GM20000 (cell line): Measurements from ENCODE around the gene PRDM16.

Experiments
- DNase-seq: peaks from one replicate; pipeline ENCODE4 v3.0.0; 2012; ENCODE audit warnings: low spot score
- TF ChIP-seq, protein P1 (sequence below): IDR thresholded peaks from 2 replicates; pipeline ENCODE4 v1.5.1; 2012; ENCODE audit warnings: mild to moderate bottlenecking, control low read depth; ENCODE audit errors: extremely low read depth, missing control alignments

PRDM16 gene

DNA sequence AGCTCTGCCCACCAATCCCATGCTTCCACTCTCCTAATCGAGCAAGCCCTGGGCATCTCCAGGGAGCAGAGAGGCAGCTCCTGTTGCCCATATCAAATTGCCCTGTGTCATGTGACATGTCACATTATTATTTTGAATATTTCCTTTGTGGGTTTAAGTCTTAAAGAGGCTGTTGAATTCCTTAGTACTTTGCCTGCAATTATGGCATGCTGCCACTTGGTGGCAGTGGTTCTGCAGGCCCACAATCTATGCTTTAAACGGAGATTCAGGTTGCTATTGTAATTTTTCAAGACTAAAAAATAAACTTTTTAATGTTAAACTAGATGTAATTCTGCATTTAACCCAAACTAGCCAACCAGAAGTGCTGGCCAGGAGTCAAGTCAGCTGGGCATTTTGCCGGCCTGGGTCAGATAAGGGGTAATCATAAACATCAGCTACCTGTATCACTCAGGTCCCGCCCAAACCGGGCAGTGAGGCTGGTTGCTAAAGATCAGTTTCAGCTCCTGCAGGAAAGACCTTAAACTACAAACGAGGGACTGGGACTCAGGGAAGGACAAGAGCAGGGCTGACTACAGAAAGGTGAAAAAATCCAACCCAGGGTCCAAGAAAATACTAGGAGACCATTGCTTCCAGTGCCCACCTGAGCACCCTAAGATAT lies 348.2 kb downstream of the PRDM16 start:
- DNase-seq: no peak
- TF ChIP-seq, protein P1, sequence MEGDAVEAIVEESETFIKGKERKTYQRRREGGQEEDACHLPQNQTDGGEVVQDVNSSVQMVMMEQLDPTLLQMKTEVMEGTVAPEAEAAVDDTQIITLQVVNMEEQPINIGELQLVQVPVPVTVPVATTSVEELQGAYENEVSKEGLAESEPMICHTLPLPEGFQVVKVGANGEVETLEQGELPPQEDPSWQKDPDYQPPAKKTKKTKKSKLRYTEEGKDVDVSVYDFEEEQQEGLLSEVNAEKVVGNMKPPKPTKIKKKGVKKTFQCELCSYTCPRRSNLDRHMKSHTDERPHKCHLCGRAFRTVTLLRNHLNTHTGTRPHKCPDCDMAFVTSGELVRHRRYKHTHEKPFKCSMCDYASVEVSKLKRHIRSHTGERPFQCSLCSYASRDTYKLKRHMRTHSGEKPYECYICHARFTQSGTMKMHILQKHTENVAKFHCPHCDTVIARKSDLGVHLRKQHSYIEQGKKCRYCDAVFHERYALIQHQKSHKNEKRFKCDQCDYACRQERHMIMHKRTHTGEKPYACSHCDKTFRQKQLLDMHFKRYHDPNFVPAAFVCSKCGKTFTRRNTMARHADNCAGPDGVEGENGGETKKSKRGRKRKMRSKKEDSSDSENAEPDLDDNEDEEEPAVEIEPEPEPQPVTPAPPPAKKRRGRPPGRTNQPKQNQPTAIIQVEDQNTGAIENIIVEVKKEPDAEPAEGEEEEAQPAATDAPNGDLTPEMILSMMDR: peak; percentile 19

DNA sequence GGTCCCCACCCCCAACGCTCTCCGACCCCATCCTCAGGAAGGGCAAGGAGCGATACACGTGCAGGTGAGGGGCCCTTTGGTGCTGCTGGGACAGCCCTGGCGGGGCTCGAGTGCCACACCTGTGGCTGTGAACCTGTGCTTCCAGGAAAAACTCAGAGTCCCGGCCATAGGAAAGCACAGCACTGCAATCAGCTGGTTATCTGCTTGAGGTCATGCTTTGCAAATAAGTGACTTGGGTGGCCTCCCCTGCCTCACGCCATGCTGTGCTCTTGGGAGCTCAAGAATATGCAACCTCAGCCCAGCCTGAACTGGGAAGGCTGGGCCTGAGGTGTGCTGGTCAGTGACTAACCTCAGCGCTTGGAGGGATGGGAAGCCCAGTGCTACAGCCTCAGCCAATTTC lies 348.9 kb downstream of the PRDM16 start:
- TF ChIP-seq, protein P1: no peak
- DNase-seq: no peak

DNA sequence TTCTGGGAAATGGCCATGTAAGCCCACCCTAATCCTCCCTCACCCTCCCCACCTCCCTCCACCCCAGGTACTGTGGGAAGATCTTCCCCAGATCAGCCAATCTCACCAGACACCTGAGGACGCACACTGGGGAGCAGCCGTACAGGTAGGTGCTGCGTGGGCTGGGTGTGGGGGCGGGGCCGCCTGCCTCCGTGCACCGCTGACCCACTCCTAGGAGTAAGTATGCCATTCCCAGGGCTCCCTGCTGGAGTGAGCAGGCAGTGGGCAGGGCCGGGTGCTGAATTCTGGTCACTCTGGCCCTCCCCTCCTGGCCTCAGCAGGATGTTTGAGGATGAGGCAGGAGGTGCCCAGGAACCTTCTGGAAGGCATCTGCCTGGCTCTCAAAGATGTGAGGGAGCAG lies 349.6 kb downstream of the PRDM16 start:
- TF ChIP-seq, protein P1: no peak
- DNase-seq: no peak

DNA sequence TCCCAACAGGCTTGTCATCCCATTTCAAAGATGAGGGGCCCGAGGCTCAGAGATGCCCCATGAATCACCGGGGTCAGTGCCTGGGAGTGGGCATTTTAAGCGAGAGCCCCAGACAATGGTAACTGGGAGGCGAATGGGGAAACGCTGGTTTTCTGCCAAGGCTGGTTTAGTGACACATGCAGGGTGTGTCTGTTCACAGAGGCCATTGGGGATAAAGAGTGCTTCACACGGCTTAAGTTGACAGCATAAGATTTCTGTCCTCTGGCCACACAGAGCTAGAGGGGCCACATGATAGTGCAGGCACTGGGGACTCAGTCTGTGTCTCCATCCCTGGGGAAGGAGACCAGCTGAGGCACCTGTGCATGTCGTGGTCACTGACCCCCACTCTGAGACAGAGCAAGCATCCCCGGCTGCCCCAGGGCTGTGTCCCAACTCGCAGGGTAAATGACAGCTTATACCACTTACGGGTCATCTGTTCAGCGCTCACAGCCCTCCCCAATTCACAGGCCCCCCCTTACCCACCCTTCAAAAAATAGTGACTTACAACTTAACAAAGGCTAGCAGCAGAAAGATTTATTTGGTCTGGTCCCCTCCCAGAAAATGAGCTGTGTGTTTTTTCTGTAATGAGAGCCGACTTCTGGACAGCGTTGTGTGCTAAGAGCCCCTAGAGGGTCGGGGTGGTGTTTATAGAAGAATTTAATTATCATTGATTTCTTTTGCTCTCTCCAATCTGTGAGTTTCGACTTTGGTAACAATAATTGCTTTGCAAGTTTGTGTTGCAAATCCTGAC lies 350.6 kb downstream of the PRDM16 start:
- TF ChIP-seq, protein P1: no peak
- DNase-seq: no peak

DNA sequence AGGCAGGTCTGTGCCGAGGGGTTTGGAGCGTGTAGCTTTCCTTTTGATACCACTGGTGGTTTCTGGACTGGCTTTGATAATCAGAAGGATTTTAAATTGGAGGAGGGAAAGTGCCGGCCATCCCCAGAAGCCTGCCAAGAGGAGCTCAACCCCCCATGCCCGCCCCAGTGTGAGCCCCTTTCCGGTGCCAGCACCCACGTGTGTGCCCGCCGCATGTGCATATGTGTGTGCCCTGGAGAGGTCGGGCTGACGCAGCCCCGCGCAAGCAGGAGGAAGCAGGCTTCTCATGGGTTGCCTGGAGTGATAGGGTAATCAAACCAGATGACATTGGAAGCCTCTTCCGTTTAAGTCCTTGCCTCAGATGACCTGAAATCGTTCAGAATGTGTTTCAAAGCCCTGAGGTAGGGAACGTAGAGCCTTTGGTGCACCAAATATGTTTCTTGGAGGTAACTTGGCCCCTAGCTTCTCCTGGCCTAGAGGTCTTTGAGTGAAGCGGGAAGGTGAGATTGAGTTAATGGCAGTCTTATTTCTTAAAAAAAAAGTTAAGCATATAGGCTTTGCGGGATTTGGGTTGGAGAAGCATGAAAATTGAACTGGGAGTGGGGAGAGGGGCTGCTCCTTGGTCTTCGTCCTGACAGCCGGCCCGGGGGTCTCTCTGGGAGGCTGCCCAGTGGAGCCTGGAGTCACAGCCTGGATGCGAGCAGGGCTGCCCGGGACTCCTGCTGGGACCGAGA lies 351.4 kb downstream of the PRDM16 start:
- TF ChIP-seq, protein P1: no peak
- no peak for DNase-seq

DNA sequence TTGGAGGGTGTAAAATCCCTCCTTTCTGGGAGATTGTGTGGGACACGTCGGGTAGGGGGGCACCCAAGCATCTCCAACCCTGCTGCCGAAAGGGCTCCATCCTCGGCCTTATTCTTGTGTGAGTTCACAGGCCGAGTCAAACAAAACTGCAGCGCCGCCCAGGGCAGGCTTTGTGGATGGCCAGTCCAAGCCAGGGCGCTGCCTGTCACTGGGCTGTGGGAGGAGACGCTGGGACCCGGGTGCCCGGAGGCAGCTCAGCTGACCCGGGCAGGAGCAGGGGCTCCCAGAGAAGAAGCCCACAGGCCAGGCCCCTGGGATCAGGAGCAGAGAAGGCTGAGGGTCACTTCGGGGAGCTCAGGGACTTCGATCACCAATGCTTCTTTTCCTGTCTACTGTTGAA lies 353.6 kb downstream of the PRDM16 start:
- no peak for DNase-seq
- TF ChIP-seq, protein P1: no peak

DNA sequence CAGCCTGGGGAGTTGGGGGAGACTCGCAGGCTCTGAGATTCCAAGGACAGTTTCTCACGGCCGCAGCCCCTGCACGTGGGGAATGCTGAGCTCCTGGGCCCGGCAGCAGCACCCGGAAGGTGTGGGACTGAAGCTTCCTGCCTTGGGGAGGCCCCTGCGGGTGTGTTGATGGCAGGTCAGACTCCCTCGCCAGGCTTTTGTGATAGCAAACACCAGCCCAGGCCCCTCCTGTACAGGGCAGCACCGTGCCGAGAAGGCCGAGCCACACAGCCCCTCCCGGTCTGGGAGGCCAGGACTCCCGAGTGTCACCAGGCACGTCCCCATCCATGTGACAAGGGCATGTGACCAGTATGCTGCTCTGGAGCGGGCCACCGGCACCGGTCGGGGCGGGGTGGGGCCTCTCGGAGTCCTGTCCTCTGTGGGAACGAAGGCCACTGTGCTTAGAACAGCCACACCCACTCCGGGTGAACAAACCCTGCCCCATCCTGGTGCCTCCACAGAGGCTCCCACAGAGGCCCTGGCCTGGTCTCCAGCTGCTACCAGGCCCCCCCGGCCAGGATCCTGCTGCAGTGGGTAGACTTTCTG lies 354.3 kb downstream of the PRDM16 start:
- DNase-seq: no peak
- TF ChIP-seq, protein P1: no peak
